ENCODE measurements around the gene MPV17. TPM values are rescaled to one million over a fixed set of nuclear protein-coding genes. Genes with fewer than 3 reads are reported as not detected.
A peak's percentile ranks its signal among the peaks of the same experiment; 100 is the strongest.
"Not testable (repeated sequence)": the region's sequence is repeated elsewhere in the genome, so short reads cannot be mapped to it uniquely, and the experiment has no call there.

MPV17 gene
- total RNA-seq, 1 donor from 2014 or later, result 32.7 TPM

GRCh38 chr2:27268296-27268695 is 54.6 kb downstream of the MPV17 start:
- not testable (repeated sequence) for DNase-seq (ENCODE audit: low read depth in 2 of 2)

GRCh38 chr2:27265536-27265870 is 57.4 kb downstream of the MPV17 start:
- DNase-seq (ENCODE audit: low read depth in 2 of 2), result no peak

- peak; percentile 73 to 95 for DNase-seq (ENCODE audit: low read depth in 2 of 2)
Observed at GRCh38 chr2:27264753-27265535, 58.0 kb downstream of the MPV17 start.

GRCh38 chr2:27264253-27264752 is 58.6 kb downstream of the MPV17 start:
- DNase-seq (ENCODE audit: low read depth in 2 of 2), result peak in 1 of 2 donors; percentile 59

GRCh38 chr2:27263287-27264252 is 59.3 kb downstream of the MPV17 start:
- DNase-seq (ENCODE audit: low read depth in 2 of 2), result no peak

- peak; percentile 27 to 87 for DNase-seq (ENCODE audit: low read depth in 2 of 2)
Observed at GRCh38 chr2:27262379-27263286, 60.3 kb downstream of the MPV17 start, which contains the start of gene SLC30A3. SLC30A3 (minus strand) TSS chr2:27263047; CDS start chr2:27262906, 141 bp downstream.

- DNase-seq (ENCODE audit: low read depth in 2 of 2), result no peak
Observed at GRCh38 chr2:27261926-27262298, 61.0 kb downstream of the MPV17 start.

- no peak for DNase-seq (ENCODE audit: low read depth in 2 of 2)
Observed at GRCh38 chr2:27261241-27261925, 61.5 kb downstream of the MPV17 start.

Other genes with a start within 250 kb of the MPV17 start
- 23.3 and 42.3 TPM in 2 replicates for gene EMILIN1, start 244.5 kb downstream of the MPV17 start, total RNA-seq
- 2.2 and 3.4 TPM in 2 replicates for gene KHK, start 236.3 kb downstream of the MPV17 start, total RNA-seq
- gene CGREF1, start 204.0 kb downstream of the MPV17 start, total RNA-seq, result 1.7 and 2.0 TPM in 2 replicates
- gene ABHD1, start 199.3 kb downstream of the MPV17 start, total RNA-seq, result under 0.01 TPM in 1 of 2 replicates, not detected in the other
- gene PREB, start 188.5 kb downstream of the MPV17 start, total RNA-seq, result 24.2 and 36.7 TPM in 2 replicates
- gene PRR30, start 183.7 kb downstream of the MPV17 start, total RNA-seq, result not detected in 2 replicates
- not detected in 2 replicates for gene TCF23, start 174.1 kb downstream of the MPV17 start, total RNA-seq
- gene ATRAID, start 111.1 kb downstream of the MPV17 start, total RNA-seq, result 97.0 and 130 TPM in 2 replicates
- gene SLC5A6, start 110.8 kb downstream of the MPV17 start, total RNA-seq, result 12.0 and 26.0 TPM in 2 replicates
- gene CAD, start 105.7 kb downstream of the MPV17 start, total RNA-seq, result 24.0 and 29.6 TPM in 2 replicates
- gene SLC30A3, start 60.0 kb downstream of the MPV17 start, total RNA-seq, result 7.8 and 16.9 TPM in 2 replicates
- 0.44 and 1.4 TPM in 2 replicates for gene DNAJC5G, start 47.7 kb downstream of the MPV17 start, total RNA-seq
- gene TRIM54, start 40.7 kb downstream of the MPV17 start, total RNA-seq, result 0.44 and 1.2 TPM in 2 replicates
- 0.40 and 0.44 TPM in 2 replicates for gene UCN, start 14.7 kb downstream of the MPV17 start, total RNA-seq
- gene GTF3C2, start 33.7 kb upstream of the MPV17 start, total RNA-seq, result 18.7 and 20.4 TPM in 2 replicates
- 21.4 and 23.0 TPM in 2 replicates for gene EIF2B4, start 47.2 kb upstream of the MPV17 start, total RNA-seq
- 97.9 and 106 TPM in 2 replicates for gene SNX17, start 47.5 kb upstream of the MPV17 start, total RNA-seq
- gene ZNF513, start 57.6 kb upstream of the MPV17 start, total RNA-seq, result 4.8 and 7.1 TPM in 2 replicates
- 74.8 and 78.8 TPM in 2 replicates for gene PPM1G, start 86.5 kb upstream of the MPV17 start, total RNA-seq
- 71.9 and 79.0 TPM in 2 replicates for gene NRBP1, start 105.5 kb upstream of the MPV17 start, total RNA-seq
- not detected in 2 replicates for gene KRTCAP3, start 119.3 kb upstream of the MPV17 start, total RNA-seq
- gene IFT172, start 166.6 kb upstream of the MPV17 start, total RNA-seq, result 7.6 and 8.5 TPM in 2 replicates
- gene FNDC4, start 172.1 kb upstream of the MPV17 start, total RNA-seq, result 8.3 and 10.9 TPM in 2 replicates
- 0.22 TPM in 1 of 2 replicates, not detected in the other for gene GCKR, start 173.7 kb upstream of the MPV17 start, total RNA-seq

All from lung microvascular endothelial cell (primary cell).